Pulmonary artery endothelial cell (primary cell): ENCODE measurements around the gene CAB39. TPM values are rescaled to one million over a fixed set of nuclear protein-coding genes. Genes with fewer than 3 reads are reported as not detected.

Experiments
- DNase-seq: peaks from one replicate; pipeline ENCODE4 v3.0.0-alpha.2; 2011; ENCODE audit warnings: low read depth, low spot score
- total RNA-seq: library from RNA; depleted of rRNA; stranded (reverse); fragments of >200 nt; gene quantifications from 2 replicates; pipeline ENCODE4 v1.2.3, GENCODE V29; 2014

The CAB39 gene
- total RNA-seq, 1 donor from 2014 or later: 70.8 TPM

- DNase-seq: no peak
Observed at GRCh38 chr2:230814616-230815015, 102.0 kb downstream of the CAB39 start.

GRCh38 chr2:230815088-230815487 is 102.4 kb downstream of the CAB39 start:
- no peak for DNase-seq

- DNase-seq: no peak
Observed at GRCh38 chr2:230816735-230817134, 104.1 kb downstream of the CAB39 start.

- DNase-seq: no peak
Observed at GRCh38 chr2:230819433-230819832, 106.8 kb downstream of the CAB39 start.

DNA sequence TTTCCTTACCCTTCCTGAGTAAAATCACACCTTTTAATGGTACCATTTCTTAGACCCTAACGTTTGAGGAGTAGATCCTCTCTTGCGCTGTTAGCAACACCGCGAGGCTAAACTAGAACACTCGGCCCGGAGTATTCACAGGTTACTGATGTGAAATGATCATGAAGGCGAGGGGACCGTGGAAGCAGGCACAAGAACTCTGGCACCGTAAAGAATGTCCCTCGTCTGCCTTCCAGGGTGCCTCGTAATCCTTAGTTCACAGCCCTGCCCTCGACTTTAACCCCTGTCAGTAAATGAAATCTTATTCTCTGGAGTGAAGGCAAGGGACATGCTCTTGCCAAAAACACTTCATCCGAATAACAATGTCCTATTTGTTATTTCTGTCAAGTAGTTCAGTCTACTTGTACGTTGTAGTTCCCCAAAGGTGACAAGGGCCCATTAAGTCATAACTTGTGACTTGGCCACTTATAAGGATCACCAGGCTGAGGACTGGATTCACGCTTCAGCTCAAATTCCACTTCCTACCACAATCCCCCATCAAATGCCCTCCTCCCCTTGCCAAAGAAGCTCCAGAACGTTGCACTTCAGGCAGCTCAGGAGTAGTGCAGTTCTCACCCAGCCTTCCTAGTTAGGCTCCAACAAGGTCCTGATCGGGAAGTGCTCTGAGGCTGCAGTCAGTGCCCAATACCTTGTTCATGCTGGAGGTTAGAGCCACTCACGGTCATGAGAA is 108.8 kb downstream of the CAB39 start:
- DNase-seq: no peak

- no peak for DNase-seq
Observed at GRCh38 chr2:230821991-230822520, 109.4 kb downstream of the CAB39 start.

GRCh38 chr2:230823264-230823964 is 110.8 kb downstream of the CAB39 start:
- no peak for DNase-seq

DNA sequence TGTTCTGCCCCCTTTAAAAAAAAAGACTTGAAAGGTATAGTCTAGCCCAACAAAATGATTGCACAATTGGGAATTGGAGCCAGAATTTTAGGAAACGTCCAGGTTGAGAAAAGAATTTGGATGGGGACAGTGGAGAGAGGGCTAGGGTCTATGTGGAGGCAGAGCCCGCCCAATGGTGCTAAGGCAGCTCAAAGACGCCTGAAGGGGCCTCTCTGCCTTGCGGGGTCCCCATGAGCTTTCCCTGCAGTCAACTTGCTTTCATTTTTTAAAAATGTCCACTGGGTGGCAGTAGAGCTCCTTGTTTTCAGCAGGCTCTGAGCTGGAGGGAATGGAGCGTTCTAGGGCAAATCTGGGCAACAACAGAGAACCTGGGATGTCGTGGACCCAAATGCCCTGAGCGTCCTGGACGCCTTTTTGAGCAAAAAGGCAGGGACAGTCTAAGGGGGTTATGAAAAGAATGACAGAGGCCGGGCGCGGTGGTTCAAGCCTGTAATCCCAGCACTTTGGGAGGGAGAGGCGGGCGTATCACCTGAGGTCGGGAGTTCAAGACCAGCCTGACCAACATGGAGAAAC is 111.8 kb downstream of the CAB39 start:
- DNase-seq: peak; percentile 27

DNA sequence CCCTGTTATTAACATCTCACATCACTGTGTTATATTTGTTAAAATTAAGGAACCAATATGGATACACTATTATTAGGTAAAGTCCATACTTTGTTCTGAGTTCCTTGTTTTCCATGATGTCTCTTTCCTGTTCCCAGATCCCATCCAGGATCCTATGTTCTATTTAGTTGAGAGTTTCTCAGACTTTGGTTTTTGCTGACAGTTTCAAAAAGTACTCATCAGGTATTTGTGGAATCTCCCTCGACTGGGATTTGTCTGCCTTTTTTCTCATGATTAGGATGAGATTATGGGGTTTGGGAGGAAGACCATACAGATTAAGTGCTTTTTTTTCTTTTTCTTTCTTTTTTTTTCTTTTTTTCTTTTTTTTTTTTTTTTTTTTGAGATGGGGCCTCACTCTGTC is 112.7 kb downstream of the CAB39 start:
- no peak for DNase-seq

- no peak for DNase-seq
Observed at GRCh38 chr2:230827774-230828271, 115.2 kb downstream of the CAB39 start.

DNA sequence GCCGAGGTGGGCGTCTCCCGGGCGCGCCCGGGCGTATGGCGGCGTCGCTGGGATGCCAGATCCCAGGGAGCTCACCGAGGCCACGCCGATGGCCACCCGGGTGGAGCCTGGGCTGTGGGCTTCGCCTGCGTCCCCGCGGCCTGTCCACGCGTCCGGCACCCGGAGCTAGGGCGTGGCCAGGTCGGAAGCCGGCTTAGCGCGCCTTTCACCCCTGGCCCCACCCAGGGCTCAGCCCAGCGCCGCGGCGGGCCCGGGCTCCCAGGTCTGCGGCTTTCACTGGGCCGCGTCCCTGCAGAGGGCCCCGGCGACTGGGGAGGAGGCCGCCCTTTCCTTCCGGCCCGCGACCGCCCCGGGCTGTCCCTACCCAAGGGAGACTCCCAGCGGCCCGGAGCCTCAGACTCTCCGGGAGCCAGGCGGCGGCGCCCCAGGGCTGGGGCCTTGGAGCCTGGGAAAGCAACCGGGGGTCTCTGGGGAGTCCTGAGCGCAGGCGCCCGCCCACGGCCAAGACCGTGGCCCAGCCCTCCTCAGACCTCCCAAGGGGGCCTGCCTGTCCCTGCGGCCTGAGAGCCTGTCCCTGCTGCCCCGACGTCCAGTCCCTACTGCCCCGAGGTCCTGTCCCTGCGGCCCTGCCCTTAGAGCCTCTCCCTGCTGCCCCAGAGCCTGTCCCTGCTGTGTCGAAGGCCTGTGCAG is 115.8 kb downstream of the CAB39 start:
- DNase-seq: no peak

DNA sequence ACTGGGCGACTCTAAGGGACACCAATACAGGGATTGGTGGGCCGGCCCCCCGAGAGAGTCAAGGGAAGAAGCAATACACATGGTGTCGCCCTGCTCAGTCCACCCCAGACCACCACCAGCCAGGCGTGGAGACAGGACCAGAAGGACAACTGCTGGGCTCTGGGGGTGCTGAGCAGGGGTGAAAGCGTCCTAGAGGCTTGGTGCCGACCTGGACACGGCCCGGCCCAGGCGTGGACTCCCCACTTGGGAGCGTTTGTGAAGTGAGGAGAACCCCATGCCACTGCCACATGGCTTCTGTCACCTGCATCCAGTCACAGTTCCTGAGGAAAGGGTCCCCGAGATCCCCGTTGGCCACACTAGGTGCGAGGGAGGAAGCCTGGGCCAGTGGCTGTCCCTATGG is 116.7 kb downstream of the CAB39 start:
- DNase-seq: no peak

DNA sequence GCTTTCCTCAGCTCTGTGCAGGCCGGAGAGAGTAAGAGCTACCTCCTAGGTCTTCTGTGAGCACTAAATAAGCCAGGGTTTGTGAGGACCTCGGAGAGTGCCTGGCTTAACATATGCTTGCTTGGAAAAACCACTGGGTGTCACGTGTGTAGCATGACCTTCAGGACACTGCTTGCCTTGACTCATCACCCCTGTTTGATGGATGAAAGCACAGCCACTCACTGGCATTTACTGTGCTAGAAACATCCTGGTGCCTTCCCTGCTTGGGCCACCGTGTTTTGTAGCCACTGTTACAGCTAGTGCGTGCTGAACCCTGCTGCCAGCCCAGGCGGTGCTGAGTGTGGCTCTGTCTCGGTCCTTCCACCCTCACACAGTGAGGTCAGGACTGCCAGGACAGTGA is 117.3 kb downstream of the CAB39 start:
- no peak for DNase-seq

DNA sequence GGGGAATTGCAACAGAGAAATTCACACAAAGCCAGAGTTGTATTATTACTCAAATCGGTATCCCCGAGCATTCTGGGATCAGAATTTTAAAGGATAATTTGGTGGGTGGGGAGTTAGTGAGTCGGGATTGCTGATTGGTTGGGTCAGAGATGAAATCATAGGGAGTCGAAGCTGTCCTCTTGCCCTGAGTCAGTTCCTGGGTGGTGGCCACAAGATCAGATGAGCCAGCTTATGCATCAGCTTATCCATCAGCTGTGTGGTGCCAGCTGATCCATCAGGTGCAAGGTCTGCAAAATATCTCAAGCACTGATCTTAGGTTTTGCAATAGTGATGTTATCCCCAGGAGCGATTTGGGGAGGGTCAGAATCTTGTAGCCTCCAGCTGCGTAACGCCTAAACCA is 117.8 kb downstream of the CAB39 start:
- no peak for DNase-seq

GRCh38 chr2:230840301-230840700 is 127.7 kb downstream of the CAB39 start:
- DNase-seq: no peak

DNA sequence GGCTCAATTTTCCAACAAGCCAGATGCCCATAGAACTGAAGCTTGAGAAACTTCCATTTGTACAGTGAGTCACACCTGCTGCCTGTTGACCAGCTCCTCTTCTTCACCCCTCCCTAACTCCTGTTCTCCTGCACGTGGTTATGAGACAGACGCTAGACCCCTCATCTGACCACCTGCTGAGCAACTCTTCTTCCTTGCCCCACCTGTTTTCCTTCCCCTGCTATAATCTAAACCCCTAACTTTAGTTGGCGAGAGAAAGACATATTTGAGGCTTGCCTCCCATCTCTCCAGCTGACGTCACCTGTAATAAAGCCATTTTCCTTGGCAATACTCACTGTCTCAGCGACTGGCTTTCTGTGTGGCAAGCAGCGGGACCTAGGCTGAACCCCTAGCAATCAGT is 129.8 kb downstream of the CAB39 start:
- no peak for DNase-seq

GRCh38 chr2:230843132-230843531 is 130.5 kb downstream of the CAB39 start:
- no peak for DNase-seq

DNA sequence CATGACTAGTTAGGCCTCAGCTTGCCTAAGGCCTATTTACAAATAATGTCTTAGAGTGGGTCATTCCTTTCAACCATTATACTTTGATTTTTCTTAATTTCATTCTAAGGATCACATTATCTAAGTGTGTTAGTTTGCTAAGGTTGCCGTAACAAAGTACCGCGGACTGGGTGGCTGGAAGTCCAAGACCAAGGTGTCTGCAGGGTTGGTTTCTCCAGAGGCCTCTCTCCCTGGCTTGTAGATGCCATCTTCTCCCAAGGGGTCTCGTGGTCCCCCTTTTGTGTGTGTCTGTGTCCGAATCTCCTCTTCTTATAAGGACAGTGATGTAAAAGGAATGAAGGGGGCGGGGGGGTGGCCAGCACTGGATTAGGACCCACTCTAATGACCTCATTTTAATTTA is 133.7 kb downstream of the CAB39 start:
- DNase-seq: no peak

DNA sequence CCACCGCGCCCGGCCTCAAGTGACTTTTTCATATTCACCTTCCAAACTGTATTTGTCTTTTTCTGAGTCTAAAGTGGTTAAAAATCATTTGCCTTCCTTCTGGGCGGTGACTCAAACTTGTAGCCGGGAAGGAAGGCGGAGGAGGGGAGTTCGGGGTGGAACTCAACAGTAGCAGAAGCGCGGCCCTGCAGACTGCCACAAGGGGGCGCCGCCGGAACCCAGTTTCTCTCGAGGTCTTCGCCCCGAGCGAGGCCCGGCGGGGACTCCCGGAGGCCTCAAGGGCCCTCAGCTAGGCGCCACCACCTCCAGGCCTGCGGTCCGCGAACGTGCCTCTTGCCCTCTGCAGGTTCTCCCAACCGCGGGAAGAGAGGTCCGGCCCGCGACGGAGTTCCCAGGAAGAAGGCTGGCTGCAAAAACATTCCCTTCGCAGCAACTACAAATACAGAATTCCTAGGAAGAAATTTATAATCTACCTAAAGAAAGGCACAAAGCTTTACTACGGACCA is 135.3 kb downstream of the CAB39 start:
- peak; percentile 44 for DNase-seq

DNA sequence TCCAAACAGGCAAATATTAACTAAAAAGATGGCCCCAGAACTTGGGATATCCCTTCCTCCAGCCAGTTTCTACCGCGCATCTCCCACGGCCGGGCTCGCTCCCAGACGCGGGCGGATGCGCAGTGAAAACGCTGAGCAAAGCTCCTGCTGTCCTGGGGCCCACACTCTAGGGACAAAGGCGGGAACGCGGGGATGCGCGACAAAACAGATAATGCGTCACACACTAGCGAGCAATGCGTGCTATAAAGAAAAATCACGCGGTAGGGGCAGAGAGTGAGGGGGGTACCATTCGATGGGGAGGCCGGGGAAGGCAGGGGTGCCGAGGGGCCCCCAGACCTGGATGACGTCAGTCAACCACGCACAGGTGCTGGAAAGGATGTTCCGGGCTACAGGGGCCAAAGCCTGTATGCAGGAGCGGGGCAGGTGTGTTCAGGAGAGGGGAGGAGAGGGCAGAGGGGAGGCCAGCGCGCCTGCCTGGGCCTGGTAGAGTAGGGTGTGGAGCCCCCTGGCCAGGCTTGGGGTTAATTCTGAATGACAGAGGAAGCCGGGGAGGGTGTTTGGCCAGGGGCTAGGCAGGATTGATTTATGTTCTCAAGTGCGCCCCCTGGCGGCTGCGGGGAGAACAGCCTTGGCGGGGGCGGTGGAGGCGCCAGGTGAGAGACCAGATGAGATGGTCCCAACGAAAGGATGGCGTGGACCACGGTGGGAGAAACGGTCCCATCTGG is 137.2 kb downstream of the CAB39 start:
- no peak for DNase-seq

- no peak for DNase-seq
Observed at GRCh38 chr2:230850358-230850658, 137.7 kb downstream of the CAB39 start.
